ENCODE data around the gene RTTN.

DNA sequence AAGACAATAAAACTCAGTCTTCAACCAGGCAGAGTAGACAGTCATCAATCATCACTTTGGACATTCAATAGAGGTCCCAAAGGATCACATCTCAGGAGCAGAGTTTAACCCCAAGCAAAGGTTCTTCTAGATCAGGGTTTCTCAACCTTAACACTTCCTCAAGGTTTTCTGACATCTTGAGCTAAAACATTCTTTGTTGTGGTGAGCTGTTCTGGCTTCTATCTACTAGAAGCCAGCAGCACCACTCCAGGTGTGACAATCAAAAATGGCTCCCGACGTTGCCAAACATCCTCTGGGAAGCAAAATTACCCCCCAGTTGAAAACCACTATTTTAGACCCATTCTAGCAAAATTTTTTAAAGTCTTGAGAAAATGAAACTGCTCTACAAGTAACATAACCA lies 22.0 kb downstream of the RTTN start:
- TF ChIP-seq, protein P1, sequence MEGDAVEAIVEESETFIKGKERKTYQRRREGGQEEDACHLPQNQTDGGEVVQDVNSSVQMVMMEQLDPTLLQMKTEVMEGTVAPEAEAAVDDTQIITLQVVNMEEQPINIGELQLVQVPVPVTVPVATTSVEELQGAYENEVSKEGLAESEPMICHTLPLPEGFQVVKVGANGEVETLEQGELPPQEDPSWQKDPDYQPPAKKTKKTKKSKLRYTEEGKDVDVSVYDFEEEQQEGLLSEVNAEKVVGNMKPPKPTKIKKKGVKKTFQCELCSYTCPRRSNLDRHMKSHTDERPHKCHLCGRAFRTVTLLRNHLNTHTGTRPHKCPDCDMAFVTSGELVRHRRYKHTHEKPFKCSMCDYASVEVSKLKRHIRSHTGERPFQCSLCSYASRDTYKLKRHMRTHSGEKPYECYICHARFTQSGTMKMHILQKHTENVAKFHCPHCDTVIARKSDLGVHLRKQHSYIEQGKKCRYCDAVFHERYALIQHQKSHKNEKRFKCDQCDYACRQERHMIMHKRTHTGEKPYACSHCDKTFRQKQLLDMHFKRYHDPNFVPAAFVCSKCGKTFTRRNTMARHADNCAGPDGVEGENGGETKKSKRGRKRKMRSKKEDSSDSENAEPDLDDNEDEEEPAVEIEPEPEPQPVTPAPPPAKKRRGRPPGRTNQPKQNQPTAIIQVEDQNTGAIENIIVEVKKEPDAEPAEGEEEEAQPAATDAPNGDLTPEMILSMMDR (conservative IDR thresholded peaks at IDR 0.05) = no peak
- TF ChIP-seq EZH2 (IDR thresholded peaks at IDR 0.05; ENCODE audit: low read depth) = no peak

Measured in PC-9 (cell line).